Measurements from ENCODE around the gene PANX1.

Gene PANX1

DNA sequence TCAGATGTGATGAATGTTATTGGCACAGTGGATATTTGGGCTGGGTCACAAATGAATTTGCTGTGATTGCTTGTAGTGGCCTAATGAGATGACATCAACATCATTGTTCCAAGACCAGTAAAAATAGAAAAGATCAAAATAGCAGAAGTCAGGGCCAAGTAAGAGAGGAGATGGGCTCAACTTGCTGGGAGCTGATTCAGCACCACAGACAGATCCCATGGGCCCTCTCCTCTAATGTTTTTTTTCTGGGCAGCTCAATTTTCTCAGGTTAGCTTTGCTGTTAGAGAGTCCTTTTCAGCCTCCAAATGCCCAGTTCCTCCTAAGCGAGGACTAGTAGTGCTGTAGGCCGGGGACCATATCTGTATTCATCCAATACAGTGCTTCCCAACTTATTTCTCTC is 89.7 kb downstream of the PANX1 start:
- TF ChIP-seq, protein P1, sequence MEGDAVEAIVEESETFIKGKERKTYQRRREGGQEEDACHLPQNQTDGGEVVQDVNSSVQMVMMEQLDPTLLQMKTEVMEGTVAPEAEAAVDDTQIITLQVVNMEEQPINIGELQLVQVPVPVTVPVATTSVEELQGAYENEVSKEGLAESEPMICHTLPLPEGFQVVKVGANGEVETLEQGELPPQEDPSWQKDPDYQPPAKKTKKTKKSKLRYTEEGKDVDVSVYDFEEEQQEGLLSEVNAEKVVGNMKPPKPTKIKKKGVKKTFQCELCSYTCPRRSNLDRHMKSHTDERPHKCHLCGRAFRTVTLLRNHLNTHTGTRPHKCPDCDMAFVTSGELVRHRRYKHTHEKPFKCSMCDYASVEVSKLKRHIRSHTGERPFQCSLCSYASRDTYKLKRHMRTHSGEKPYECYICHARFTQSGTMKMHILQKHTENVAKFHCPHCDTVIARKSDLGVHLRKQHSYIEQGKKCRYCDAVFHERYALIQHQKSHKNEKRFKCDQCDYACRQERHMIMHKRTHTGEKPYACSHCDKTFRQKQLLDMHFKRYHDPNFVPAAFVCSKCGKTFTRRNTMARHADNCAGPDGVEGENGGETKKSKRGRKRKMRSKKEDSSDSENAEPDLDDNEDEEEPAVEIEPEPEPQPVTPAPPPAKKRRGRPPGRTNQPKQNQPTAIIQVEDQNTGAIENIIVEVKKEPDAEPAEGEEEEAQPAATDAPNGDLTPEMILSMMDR (IDR thresholded peaks at IDR 0.05; ENCODE audit: low read depth, low read length), result no peak
- DNase-seq (ENCODE audit: extremely low read depth, low read depth), result no peak

DNA sequence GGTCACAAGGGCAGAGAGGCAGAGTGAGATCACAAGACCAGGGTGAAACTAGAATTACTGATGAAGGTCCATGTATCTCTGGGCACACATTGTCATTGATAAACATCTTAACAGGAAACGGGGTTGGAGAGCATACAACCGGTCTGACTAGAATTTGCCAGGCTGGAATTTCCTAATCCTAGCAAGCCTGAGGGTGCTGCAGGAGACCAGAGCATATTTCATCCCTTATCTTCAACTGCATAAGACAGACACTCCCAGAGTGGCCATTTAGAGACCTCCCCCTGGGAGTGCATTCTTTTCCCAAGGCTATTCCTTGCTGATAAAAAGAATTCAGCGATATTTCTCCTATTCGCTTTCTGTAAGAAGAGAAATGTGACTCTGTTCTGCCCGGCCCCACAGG is 91.1 kb downstream of the PANX1 start:
- no peak for DNase-seq (ENCODE audit: extremely low read depth, low read depth)
- TF ChIP-seq, protein P1 (IDR thresholded peaks at IDR 0.05; ENCODE audit: low read depth, low read length), result no peak

- DNase-seq (ENCODE audit: extremely low read depth, low read depth), result no peak
- TF ChIP-seq, protein P1 (IDR thresholded peaks at IDR 0.05; ENCODE audit: low read depth, low read length), result no peak
Measured at GRCh38 chr11:94224078-94224477, 95.4 kb downstream of the PANX1 start.

Data from AG09319 (cell line).